Activated naive CD4-positive, alpha-beta T cell (primary cell): Measurements from ENCODE around the gene CLDN22.

Source experiments
- DNase-seq, 4 experiments: peaks; one replicate each; lab custom pipeline; 2025; lab: John Stamatoyannopoulos, UW

Gene CLDN22

GRCh38 chr4:183276106-183276505 is 44.0 kb downstream of the CLDN22 start:
- no peak for DNase-seq

GRCh38 chr4:183272384-183272783 is 47.7 kb downstream of the CLDN22 start:
- DNase-seq = no peak

- DNase-seq = no peak
Observed at GRCh38 chr4:183268556-183268955, 51.5 kb downstream of the CLDN22 start.
